HG03565 (cell line): ENCODE results near the gene TNFAIP8L3.

Experiments used
- ATAC-seq: cut with Tn5 transposase; IDR thresholded peaks from one replicate; pipeline ENCODE4 v1.9.1; 2021; ENCODE audit warnings: mild to moderate bottlenecking, moderate library complexity; ENCODE audit not compliant: unreplicated experiment

The TNFAIP8L3 gene

DNA sequence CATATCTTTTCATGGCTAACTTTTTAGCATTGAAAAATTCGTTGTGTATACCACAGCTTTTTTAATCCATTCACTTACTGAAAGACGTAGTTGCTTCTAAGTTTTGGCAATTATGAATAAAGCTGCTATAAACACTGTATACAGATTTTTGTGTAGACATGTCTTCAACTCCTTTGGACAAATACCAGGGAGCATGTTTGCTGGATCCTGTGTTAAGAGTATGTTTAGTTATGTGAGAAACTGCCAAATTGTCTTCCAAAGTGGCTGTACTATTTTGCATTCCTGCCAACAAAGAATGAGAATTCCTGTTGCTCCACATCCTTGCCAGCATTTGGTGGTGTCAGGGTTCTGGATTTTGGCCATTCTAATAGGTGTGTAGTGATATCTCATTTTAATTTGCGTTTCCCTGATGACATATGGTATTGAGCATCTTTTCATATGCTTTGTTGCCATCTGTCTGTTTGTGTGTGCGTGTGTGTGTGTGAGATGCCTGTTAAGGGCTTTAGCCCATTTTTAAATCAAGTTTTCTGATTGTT lies 87.5 kb downstream of the TNFAIP8L3 start:
- no peak for ATAC-seq
